ENCODE results near the gene HGFAC. TPM values are rescaled to one million over a fixed set of nuclear protein-coding genes. Genes with fewer than 3 reads are reported as not detected.

Gene HGFAC
- total RNA-seq, 1 experiment from 2014 or later: 0.20 TPM

DNA sequence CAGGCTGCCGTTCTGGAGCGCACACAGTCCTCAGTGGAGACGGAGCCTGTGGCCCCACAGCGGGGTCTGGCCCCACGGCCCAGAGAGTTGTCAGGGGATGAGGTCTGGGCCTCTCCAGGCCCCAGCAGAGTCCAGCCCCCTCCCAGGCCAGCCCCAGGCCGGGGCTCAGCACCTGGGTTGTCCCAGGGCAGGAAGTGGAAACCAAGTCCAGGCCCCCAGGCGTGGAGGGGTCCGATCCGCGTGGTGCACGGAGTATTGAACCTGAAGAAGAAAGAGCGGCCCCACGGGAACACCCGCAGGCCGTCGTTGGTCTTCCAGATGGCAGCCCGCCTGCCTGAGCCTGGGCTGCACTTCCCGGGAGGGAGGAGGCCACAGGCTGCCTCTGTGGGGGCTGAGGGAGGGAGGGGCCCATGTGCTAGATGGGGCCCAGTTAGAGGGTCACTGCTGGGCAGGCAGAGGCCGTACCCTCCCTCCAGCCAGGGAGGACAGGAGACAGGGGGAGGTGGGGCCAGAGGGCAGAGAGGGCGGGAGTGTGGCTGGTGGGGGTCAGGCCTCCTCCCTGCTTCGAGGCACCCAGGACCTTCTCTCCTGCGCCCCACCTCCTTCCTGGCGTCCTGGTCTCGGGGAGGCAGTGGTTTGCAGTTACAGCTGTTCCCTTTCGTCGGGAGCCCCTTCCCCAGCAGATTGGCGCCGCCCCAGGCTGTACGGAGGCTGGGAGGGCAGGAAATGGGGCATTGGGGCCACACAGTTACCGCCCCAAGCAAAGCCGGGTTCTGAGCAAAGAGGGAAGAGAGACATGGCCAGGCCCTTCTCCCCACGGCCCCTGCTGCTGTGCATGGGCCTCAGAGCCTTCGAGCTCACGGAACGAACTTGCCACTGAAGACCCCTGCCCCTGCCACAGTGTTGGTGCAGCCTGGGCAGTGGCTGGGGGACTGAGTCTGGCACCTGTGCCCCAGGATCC lies 8.1 kb downstream of the HGFAC start:
- ChIA-PET CTCF (interaction anchor here (0.8 to 2.0 kb wide), 4 partner anchors 30 to 132 kb away, joined by 3 to 12 read pairs (median 4); no protein-coding TSS in a partner anchor), POLR2A (no interaction called here)
- peaks cover 26% of the 10 kb centered on the region for H3K27me3 Mint-ChIP-seq (ENCODE audit: low read depth)
- H3K9me3 Mint-ChIP-seq: peaks cover 14% of the 10 kb centered on the region
- no peak overlapping the region for H3K27ac Mint-ChIP-seq
- H3K4me3 Mint-ChIP-seq: no peak overlapping the region
- TF ChIP-seq ZNF396 (CRISPR knock-in tag; IDR thresholded peaks at IDR 0.05; ENCODE audit: borderline replicate concordance) (no peak), RELA (CRISPR knock-in tag; IDR thresholded peaks at IDR 0.05; ENCODE audit: borderline replicate concordance) (no peak), FOXK1 (CRISPR knock-in tag; IDR thresholded peaks at IDR 0.05) (no peak), E2F5 (CRISPR knock-in tag; IDR thresholded peaks at IDR 0.05) (no peak), ZNF263 (CRISPR knock-in tag; IDR thresholded peaks at IDR 0.05; ENCODE audit: low read depth) (no peak), CREM (CRISPR knock-in tag; IDR thresholded peaks at IDR 0.05) (no peak), ERG (CRISPR knock-in tag; IDR thresholded peaks at IDR 0.05) (no peak), ZBTB43 (CRISPR knock-in tag; IDR thresholded peaks at IDR 0.05) (no peak), MXD4 (CRISPR knock-in tag; IDR thresholded peaks at IDR 0.05; ENCODE audit: borderline replicate concordance) (no peak), KAT7 (CRISPR knock-in tag; IDR thresholded peaks at IDR 0.05; ENCODE audit: borderline replicate concordance) (no peak), ZNF232 (CRISPR knock-in tag; IDR thresholded peaks at IDR 0.05) (no peak), CDX4 (CRISPR knock-in tag; IDR thresholded peaks at IDR 0.05; ENCODE audit: borderline replicate concordance) (no peak), NFATC4 (CRISPR knock-in tag; IDR thresholded peaks at IDR 0.05) (no peak), ATF1 (CRISPR knock-in tag; IDR thresholded peaks at IDR 0.05) (no peak), EMX1 (CRISPR knock-in tag; IDR thresholded peaks at IDR 0.05) (no peak)
- TF ChIP-seq, protein P1, sequence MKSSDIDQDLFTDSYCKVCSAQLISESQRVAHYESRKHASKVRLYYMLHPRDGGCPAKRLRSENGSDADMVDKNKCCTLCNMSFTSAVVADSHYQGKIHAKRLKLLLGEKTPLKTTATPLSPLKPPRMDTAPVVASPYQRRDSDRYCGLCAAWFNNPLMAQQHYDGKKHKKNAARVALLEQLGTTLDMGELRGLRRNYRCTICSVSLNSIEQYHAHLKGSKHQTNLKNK (CRISPR knock-in tag; IDR thresholded peaks at IDR 0.05): no peak
- TF ChIP-seq, protein P2, sequence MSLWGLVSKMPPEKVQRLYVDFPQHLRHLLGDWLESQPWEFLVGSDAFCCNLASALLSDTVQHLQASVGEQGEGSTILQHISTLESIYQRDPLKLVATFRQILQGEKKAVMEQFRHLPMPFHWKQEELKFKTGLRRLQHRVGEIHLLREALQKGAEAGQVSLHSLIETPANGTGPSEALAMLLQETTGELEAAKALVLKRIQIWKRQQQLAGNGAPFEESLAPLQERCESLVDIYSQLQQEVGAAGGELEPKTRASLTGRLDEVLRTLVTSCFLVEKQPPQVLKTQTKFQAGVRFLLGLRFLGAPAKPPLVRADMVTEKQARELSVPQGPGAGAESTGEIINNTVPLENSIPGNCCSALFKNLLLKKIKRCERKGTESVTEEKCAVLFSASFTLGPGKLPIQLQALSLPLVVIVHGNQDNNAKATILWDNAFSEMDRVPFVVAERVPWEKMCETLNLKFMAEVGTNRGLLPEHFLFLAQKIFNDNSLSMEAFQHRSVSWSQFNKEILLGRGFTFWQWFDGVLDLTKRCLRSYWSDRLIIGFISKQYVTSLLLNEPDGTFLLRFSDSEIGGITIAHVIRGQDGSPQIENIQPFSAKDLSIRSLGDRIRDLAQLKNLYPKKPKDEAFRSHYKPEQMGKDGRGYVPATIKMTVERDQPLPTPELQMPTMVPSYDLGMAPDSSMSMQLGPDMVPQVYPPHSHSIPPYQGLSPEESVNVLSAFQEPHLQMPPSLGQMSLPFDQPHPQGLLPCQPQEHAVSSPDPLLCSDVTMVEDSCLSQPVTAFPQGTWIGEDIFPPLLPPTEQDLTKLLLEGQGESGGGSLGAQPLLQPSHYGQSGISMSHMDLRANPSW (CRISPR knock-in tag; conservative IDR thresholded peaks at IDR 0.05; ENCODE audit: low read depth): no peak
- TF ChIP-seq, protein P3, sequence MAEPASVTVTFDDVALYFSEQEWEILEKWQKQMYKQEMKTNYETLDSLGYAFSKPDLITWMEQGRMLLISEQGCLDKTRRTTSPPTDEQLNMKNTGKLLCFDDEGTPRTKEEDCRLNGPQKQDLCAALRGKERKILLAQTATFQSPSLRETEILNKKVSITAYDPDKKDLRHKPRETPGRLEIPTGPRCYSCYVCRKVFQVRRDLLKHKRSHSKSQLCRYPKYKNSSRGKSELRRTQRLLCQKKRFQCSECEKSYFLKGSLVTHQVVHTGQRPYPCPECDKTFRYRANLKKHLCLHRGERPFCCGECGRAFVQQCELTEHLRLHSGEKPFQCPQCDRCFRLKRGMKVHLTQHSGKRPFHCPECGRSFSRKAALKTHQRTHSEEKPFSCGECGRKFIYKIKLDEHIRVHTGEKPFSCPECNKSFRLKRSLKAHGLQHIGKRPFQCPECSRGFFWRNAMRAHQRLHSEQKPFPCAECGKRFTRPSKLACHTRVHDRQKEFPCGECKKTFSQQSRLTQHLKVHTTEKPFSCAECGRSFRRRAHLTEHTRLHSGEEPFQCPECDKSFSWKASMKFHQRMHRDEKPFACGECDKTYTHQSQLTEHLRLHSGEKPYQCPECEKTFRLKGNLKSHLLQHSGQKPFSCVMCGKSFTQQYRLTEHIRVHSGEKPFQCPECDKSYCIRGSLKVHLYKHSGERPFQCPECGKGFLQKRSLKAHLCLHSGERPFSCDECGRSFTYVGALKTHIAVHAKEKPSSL (CRISPR knock-in tag; conservative IDR thresholded peaks at IDR 0.05): no peak
- ATAC-seq (no peak), DNase-seq (ENCODE audit: low spot score) (no peak)
- peaks cover 3% of the 10 kb centered on the region for H3K36me3 Mint-ChIP-seq
- no peaks in the 10 kb centered on the region for H3K4me1 Mint-ChIP-seq

Data from WTC11 (cell line).